Mesothelial cell of epicardium (in vitro differentiated cells): ENCODE results near the gene UNC45B. TPM values are rescaled to one million over a fixed set of nuclear protein-coding genes. Genes with fewer than 3 reads are reported as not detected.

ENCODE experiments used
- DNase-seq, 2 experiments: peaks; one replicate each; pipeline ENCODE4 v3.0.0; 2021; ENCODE audit warnings: low spot score in 2 of 2; ENCODE audit not compliant: unreplicated experiment in 2 of 2
- H3K27ac Mint-ChIP-seq: 2 replicates; pipeline ENCODE4 v1.8.0; 2021; ENCODE audit warnings: mixed read lengths
- H3K27me3 Mint-ChIP-seq: 2 replicates; pipeline ENCODE4 v1.8.0; 2021; ENCODE audit warnings: low read depth, mixed read lengths
- H3K36me3 Mint-ChIP-seq: 2 replicates; pipeline ENCODE4 v1.8.0; 2021; ENCODE audit warnings: mixed read lengths
- H3K4me1 Mint-ChIP-seq: 2 replicates; pipeline ENCODE4 v1.8.0; 2021; ENCODE audit warnings: mixed read lengths
- H3K4me3 Mint-ChIP-seq: 2 replicates; pipeline ENCODE4 v1.8.0; 2021; ENCODE audit warnings: mild to moderate bottlenecking, moderate library complexity, mixed read lengths
- H3K9me3 Mint-ChIP-seq: 2 replicates; pipeline ENCODE4 v1.8.0; 2021; ENCODE audit warnings: mixed read lengths
- total RNA-seq: library from RNA; stranded (reverse); gene quantifications from 3 replicates; pipeline ENCODE4 v1.2.1, GENCODE V29; 2021
- TF ChIP-seq, protein P1 (sequence below): fragments of 200-600 bp; sonication (generic); IDR thresholded peaks from one replicate; pipeline ENCODE4 v1.5.0; 2021; ENCODE audit warnings: antibody characterized with exemption; ENCODE audit not compliant: unreplicated experiment

Gene UNC45B, protein sequence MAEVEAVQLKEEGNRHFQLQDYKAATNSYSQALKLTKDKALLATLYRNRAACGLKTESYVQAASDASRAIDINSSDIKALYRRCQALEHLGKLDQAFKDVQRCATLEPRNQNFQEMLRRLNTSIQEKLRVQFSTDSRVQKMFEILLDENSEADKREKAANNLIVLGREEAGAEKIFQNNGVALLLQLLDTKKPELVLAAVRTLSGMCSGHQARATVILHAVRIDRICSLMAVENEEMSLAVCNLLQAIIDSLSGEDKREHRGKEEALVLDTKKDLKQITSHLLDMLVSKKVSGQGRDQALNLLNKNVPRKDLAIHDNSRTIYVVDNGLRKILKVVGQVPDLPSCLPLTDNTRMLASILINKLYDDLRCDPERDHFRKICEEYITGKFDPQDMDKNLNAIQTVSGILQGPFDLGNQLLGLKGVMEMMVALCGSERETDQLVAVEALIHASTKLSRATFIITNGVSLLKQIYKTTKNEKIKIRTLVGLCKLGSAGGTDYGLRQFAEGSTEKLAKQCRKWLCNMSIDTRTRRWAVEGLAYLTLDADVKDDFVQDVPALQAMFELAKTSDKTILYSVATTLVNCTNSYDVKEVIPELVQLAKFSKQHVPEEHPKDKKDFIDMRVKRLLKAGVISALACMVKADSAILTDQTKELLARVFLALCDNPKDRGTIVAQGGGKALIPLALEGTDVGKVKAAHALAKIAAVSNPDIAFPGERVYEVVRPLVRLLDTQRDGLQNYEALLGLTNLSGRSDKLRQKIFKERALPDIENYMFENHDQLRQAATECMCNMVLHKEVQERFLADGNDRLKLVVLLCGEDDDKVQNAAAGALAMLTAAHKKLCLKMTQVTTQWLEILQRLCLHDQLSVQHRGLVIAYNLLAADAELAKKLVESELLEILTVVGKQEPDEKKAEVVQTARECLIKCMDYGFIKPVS
- total RNA-seq = not detected in 3 replicates

DNA sequence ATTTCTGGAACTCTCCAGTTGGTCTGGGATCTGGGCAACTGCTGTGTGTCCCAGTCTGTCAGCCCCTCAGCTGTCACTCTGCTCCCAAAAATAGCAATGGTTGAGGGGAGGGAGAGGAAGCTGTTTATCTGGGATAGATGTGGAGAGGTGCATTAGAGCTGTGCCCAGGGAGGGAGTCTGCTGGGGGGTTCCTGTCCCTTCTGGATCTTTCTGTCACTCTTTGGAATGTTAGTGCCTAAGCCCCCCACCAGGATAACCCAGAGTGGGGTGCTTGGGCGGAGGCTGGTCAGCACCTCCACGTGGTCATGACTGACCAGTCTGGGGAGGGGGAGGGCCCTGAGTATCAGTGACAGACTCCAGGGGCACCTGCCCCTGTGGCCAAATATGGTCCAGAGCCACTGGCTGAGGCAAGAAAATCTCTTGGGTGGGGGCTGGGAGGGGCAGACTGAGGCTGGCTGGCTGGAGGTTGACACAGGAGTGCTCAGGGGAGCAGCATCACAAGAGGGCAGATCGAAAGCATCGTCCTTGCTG lies at the start of gene UNC45B:
UNC45B (plus strand) TSS at position 443 of the 531 bp plus-strand sequence. CDS start 447 bp downstream, outside the sequence.
- TF ChIP-seq, protein P1, sequence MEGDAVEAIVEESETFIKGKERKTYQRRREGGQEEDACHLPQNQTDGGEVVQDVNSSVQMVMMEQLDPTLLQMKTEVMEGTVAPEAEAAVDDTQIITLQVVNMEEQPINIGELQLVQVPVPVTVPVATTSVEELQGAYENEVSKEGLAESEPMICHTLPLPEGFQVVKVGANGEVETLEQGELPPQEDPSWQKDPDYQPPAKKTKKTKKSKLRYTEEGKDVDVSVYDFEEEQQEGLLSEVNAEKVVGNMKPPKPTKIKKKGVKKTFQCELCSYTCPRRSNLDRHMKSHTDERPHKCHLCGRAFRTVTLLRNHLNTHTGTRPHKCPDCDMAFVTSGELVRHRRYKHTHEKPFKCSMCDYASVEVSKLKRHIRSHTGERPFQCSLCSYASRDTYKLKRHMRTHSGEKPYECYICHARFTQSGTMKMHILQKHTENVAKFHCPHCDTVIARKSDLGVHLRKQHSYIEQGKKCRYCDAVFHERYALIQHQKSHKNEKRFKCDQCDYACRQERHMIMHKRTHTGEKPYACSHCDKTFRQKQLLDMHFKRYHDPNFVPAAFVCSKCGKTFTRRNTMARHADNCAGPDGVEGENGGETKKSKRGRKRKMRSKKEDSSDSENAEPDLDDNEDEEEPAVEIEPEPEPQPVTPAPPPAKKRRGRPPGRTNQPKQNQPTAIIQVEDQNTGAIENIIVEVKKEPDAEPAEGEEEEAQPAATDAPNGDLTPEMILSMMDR = no peak
- Mint-ChIP-seq H3K27ac (no peak within 1 kb of the TSS), H3K9me3 (no peaks in the 10 kb centered on the region)

DNA sequence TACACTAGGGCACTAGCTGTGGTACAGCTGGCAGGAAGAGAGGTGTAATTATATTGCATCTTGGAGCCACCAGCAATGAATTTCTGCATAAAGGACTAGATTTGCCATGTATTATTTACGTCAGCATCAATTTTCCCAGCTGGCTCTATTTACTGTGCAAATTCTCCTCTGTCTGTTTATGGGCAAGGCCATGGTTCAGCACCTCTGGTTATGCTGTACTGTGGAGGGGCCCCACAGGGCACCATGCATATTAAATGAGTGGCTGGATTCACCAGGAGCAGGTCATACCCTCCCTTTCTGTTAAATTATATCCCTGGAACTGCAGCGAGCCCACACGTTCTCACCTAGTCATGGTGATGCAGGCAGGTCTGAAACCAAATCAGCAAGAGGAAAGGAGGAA lies 47.7 kb upstream of the UNC45B start:
- Mint-ChIP-seq H3K4me3 (no peak overlapping the region), H3K4me1 (no peaks in the 10 kb centered on the region), H3K36me3 (peaks cover 9% of the 10 kb centered on the region), H3K27ac (no peak overlapping the region), H3K27me3 (no peaks in the 10 kb centered on the region), H3K9me3 (no peaks in the 10 kb centered on the region)
- DNase-seq = no peak
- TF ChIP-seq, protein P1 = no peak

More for the DNA sequence above, at the start of gene UNC45B:
- Mint-ChIP-seq H3K36me3 (no peaks in the 10 kb centered on the region), H3K4me1 (no peaks in the 10 kb centered on the region), H3K4me3 (no peak within 1 kb of the TSS), H3K27me3 (peaks cover 7% of the 10 kb centered on the region)
- DNase-seq = no peak

DNA sequence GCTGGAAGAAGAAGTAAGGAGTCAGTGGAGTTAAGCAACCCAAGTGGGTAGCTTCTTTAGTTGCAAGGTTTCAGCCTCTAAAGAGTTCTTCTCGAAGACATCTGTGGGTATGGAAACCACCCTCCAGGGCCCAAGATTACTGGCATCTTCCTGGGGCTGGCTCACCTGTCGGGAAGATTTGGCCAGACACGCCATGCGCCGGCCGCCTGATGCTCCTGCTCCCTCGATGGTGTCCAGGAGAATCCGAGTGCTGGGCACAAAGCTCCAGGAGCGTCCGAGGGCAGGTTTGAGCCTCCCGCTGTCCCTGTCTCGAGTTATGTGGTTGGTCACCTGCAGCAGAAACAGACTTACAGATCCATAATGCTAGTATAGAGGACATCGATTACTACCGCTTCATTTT lies 46.6 kb upstream of the UNC45B start:
- H3K9me3 Mint-ChIP-seq = peaks cover under 1% of the 10 kb centered on the region
- TF ChIP-seq, protein P1 = no peak
- H3K27me3 Mint-ChIP-seq = no peaks in the 10 kb centered on the region
- no peak overlapping the region for H3K27ac Mint-ChIP-seq
- no peak for DNase-seq
- peaks cover 20% of the 10 kb centered on the region for H3K36me3 Mint-ChIP-seq
- no peak overlapping the region for H3K4me3 Mint-ChIP-seq
- H3K4me1 Mint-ChIP-seq = no peaks in the 10 kb centered on the region

DNA sequence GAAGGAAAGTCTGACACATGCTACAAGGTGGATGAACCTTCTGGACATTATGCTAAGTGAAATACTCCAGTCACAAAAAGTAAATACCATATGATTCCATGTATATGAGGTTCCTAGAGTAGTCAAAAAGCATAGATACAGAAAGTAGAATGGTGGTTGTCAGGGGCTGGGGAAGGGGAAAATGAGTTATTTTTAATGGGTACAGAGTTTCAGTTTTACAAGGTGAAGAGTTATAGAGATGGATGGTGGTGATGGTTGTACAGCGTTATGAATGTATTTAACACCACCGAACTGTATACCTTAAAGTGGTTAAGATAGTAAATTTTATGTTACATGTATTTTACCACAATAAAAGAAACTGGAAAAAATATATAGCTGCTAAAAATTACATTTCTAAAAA lies 45.9 kb upstream of the UNC45B start:
- Mint-ChIP-seq H3K4me3 (no peak overlapping the region), H3K27ac (no peak overlapping the region), H3K9me3 (peaks cover 3% of the 10 kb centered on the region), H3K36me3 (peaks cover 26% of the 10 kb centered on the region), H3K27me3 (no peaks in the 10 kb centered on the region), H3K4me1 (no peaks in the 10 kb centered on the region)
- no peak for DNase-seq
- TF ChIP-seq, protein P1 = no peak

DNA sequence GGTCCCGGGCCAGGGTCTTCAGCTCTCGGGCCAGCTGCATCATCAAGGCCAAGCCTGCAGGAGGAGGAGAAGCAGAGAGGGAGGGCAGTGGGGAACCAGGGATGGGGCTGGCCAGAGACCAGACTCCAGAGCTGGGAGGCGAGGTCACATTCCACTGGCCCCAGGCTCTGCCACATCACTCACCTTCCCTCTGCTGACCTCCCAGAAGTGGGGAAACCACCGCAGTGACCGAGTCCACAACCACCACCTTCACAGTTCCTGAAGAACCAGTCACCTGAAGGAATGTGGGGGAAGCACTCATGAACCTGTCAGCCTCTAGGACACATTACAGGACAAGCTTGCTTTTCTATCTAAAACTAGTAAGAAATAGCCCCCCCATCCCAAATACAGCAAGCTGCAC lies 44.3 kb upstream of the UNC45B start:
- Mint-ChIP-seq H3K27me3 (no peaks in the 10 kb centered on the region), H3K27ac (no peak overlapping the region), H3K4me1 (no peaks in the 10 kb centered on the region), H3K9me3 (peaks cover 3% of the 10 kb centered on the region), H3K4me3 (no peak overlapping the region), H3K36me3 (peaks cover 30% of the 10 kb centered on the region)
- DNase-seq = no peak
- TF ChIP-seq, protein P1 = no peak
